Cerebellar cortex (tissue), 1 donor: Measurements from ENCODE around the gene DYDC2.
A peak's percentile ranks its signal among the peaks of the same experiment; 100 is the strongest.

Experiments used
- DNase-seq: peaks from one replicate; pipeline ENCODE4 v3.0.0-alpha.2; 2015; ENCODE audit warnings: low spot score

DYDC2 gene

DNA sequence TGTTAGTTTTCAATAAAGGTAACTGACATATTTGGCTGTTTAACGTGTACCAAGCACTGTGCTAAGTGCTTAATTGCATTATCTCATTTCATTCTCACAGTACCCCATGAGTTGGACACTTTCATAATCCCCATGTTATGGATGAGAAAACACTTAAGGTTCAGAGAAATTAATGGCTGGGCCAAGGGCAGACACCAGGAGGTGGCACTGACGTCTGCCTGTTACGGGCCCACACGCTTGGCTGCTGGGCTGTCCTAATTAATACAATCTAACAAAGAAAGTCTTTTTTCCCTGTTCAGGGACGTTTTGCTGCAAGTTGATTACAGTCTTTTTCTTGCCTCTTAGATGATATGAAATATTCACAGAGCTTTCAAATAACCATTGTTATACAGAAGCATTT, 16.1 kb downstream of the DYDC2 start:
- DNase-seq = no peak

DNA sequence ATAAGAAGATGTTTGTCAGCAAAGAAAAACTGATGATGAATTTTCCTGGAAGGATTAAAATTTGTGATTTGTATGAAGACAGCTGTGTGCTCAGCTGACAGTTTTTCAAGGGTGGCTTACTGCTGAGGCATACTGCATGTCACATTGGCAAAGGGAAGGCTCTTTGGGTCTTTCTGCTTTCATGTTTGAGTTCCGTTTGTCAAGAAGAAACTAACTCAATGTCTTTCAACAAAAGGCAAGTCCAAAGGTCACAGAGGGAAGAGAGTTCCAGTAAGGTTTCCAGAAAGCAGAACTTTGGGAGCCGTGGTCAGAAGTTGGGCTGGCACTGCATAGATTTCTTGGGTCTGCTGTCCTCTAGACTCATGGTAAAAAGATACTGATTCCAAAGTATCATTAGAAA, 16.9 kb downstream of the DYDC2 start:
- no peak for DNase-seq

DNA sequence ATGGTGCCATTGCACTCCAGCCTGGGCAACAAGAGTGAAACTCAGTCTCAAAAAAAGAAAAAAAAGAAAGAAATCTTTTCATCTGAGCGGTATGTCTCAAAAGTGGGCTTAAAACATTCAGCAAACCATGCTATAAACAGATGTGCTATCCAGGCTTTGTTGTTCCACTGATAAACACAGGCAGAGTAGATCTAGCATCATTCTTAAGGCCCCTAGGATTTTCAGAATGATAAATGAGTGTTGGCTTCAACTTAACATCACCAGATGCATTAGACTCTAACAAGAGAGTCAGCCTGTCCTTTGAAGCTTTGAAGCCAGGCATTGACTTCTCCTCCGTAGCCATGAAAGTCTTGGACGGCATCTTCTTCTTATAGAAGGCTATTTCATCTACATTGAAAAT, 23.1 kb downstream of the DYDC2 start:
- DNase-seq = no peak

DNA sequence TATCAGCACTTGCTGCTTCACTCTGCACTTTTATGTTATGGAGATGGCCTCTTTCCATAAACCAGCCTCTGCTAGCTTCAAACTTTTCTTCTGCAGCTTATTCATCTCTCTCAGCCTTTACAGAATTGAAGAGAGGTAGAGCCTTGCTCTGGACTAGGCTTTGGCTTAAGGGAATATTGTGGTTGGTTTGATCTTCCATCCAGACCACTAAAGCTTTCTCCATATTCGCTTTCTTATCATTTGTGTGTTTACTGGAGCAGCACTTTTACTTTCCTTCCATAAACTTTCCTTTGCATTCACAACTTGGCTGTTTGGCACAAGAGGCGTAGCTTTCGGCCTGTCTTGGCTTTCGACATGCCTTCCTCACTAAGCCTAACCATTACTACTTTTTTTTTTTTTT, 23.6 kb downstream of the DYDC2 start:
- DNase-seq = no peak

DNA sequence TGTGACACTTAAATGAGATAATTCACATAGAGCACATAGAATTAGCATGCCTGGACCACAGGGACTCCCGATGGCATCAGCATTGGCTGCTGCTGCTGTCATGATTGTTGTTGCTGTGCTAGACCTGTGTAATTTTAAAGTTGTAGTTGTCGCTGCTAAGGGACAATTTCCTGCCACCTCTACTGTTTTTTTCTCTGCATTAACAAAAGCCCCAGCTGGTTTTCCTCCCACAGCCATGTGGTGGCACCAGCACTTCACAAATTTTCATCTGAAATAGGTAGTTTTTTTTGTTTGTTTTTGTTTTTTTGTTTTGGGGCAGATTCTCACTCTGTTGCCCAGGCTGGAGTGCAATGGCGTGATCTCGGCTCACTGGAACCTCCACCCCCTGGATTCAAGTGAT, 26.4 kb downstream of the DYDC2 start:
- DNase-seq = peak; percentile 33

DNA sequence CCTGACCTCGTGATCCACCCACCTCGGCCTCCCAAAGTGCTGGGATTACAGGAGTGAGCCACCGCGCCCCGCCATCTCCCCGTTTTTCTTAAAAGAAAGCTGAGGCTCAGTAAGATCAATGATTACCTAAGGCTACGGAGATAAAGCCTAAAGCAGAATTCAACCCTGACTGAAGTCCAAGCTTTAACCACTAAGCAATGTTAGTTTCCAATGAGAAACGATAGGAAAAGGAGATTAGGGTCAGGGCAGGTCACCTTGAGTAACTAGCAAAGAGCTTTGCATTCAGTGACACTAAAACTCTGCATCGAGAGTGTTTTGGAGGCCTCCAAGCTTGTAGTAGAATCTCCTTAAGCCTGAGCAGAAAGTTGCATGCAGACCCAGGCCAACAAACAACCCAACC, 34.2 kb downstream of the DYDC2 start:
- no peak for DNase-seq

DNA sequence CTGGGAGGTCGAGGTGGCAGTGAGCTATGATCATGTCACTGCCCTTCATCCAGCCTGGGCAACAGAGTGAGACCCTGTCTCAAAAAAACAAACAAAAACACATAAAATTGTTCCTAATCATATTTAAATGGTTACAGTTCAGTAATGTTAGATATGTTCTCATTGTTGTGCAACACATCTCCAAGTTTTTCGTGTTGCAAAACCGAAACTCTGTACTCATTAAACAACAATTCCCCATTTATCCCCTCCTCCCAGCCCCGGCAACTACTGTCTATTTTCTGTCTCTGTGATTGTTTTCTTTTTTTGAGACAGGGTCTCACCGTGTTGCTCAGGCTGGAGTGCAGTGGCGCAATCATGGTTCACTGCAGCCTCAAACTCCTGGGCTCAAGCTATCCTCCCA, 35.7 kb downstream of the DYDC2 start:
- DNase-seq = no peak

DNA sequence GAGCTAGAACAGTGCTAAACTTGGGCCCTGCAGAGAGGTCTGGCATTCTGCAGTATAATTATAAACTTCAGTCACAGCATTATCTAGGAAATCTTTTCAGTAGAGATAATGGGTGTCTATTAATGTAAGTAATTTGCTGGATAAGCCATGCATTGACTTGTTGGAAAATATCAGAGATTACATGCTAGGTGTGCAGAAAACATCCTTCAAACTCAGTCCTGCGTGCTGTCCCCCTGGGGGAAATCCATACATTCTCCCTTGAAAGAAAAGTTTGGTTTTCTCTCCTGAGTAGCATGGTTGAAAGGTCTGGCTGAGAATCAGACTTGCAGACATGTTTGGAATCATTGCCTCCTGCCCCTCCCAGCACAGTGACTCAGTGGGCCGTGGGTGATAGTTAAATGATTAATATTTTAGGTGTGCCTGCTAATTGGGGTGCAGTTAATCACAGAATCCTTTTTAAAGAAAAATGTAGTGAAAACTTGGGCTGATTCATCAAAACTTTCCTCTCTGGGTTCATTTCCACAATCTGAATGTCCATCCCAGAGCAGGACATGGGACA, 37.9 kb downstream of the DYDC2 start:
- no peak for DNase-seq

DNA sequence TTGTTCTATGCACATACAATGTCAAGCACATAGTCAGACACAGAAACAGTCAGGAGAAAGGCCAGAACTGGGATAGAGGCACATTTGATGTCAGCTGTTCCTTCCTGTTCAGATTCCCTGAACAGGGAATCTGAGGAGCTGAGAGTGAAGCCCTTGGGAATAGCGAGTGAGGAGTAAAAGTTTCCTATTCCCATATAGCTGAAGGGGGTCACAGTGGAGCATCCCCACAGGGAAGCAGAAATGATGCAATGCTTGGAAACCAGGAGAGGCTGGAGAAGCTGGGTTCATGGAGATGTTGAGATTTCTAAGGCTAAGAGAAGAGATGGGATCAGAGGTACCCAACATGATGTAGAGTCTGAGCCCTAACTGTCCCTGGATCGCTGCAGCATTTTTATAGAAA, 40.4 kb downstream of the DYDC2 start:
- DNase-seq = no peak

DNA sequence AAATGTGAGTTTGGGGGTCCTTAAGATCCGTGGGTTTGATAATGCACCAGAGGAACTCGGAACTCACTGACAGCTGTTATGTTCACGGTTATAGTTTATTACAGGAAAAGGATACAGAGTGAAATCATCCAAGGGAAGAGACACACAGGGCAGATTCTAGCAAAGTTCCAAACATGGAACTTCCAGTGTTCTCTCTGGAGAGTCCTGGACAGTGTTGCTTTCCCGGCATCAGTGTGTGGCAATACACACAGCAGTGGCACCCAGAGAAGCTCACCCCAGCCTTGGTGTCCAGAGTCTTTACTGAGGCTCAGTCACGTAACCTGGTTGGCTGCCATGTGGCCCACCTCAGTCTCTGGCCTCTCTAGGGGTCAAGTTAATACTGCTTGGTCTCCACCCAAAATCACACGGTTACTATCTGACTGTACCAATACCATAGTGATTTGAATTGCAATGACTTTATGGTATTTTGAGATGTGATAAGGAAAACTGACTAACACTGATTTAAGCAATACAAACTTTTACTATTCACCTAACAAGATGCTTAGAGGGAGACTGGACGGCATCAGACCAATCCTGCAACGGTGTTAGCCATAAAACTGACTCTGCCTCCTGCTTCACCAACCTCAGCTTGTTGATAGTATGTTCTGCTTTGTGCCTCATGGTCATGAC, 43.7 kb downstream of the DYDC2 start:
- DNase-seq = no peak

DNA sequence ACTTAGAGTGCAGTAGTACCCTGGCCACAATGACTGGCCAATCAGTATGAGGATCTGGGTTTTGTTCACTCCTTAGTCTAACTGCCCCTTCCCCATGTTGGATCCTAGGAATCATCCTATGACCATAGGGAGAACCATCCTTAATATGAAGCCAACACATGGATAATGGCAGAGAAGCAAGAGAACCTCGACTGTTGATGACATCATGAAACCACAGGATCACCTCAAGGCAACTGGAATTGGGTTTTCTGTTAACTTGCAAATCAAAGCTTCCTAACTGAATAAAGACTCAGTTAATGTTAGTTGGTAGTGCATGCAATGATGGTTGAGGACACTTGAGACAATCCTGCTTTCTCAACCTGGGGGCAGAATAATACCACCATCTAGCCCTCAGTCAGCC, 48.5 kb downstream of the DYDC2 start:
- no peak for DNase-seq

DNA sequence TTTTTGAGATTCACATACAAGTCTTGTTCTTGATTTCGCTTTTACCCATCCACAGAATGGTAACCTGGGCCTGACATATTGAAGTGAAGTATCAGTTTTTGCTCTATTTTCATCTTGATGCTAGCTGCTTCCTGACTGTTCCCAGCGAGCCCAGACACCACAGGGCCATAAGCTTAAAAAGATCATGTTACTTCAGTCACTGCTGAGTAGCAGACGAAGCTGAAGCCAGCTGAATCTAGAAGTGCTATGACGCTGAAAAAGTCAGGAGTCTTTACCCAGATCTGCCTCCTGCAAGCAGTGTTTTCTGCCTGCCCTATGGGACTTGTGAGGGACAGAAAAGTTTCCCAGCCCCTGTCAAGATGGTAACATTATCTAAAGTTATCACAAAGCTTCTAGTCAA, 49.0 kb downstream of the DYDC2 start:
- no peak for DNase-seq

DNA sequence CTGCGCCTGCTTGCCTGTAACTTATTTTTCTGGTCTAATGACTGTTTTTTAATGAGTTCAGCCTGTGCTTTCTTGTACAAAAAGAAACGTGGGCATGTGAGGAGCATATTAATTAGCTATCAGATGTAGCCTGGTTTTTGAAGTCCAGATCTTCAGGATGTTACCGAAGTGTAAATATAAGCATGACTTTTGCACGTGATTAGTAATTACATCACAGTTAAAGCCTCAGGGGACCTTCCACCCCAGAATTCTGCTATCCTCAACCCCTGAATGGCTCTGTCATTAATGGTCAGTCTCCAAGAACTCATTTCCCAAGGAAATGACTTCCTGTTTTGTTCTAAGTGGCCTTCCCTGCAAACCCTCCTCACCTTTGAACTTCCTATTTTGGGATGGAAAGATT, 49.6 kb downstream of the DYDC2 start:
- no peak for DNase-seq

DNA sequence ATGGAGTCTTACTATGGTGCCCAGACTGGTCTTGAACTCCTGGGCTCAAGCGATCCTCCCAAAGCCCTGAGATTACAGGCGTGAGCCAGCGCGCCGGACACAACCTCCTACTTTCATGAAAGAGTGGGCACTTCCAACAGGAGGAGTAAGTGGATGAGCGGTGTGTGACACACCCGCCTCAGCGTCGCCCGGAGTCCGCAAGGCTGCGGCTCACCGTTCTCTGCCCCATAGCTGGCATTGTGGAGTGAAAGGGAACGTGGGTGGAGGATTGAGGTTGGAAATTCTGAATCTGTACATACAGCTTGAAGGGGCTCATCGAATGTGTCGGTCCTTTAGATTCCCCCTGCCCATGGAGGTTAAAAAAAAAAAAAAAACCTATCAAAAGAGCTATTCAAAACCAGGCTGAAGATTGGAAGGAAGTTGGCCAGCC, 51.2 kb downstream of the DYDC2 start:
- DNase-seq = no peak

DNA sequence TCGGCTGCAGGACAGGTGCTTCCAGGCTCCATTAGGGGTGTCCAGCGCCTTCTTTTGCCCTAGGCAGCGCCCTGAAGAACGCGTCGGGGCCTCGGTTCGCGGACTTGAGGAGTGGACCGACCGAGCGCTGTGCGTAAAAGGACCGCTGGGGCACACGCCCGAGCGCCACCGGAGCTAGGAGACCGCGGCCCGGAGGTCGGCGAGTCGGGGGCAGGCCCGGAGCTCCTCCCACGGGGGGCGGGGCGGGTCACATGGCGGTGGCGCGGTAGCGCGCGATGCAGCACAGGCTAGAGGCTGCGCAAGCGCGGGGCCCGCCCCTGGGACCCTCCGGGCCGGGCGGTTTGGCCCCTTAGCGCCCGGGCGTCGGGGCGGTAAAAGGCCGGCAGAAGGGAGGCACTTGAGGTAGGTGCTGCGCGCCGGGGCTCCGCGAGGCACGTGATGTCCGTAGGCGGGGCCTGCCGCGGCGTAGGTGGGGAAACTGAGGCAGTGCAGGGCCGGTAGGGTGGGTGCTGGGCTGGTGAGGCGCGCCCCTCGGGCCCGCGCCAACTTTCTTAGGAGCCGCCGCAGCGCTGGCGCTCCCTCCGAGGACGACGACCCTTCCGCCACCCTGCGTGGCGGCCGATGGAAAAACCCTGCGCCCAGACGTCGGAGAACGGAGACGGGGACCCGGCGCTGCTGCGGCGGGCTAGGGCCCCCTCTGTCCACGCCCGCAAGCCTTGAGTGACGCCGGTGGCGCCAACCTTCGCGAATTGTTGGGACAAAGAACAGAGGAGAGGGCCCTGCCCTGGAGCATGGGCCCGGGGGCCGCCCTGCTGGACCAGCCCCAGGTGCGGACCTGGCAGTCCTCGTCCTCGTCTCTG, 51.9 kb downstream of the DYDC2 start, which contains the start of gene PRXL2A:
TSS of gene PRXL2A (plus strand) at position 310 of the 860 bp plus-strand sequence. CDS start 11,917 bp downstream, outside the sequence.
- DNase-seq = peak; percentile 56

DNA sequence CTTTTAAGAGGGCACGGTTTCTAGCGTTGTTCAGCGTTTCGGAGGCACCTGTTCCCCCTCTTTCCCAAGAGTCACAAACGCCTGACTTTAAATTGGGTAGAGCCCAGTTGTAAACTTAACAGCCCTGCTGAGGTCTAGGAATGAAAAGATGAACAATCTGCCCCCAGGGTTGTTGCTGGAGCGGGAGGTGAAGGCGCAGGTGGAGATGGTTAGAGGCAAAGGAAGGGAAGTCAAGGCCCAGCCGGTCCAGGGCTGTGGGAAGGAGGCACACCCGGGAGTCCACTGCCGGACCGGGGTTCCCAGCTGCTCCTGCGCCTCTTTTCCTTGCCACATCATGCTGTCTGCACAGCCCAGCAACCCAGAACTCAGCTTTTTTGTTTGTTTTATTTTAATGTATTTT, 52.5 kb downstream of the DYDC2 start:
- DNase-seq = no peak

DNA sequence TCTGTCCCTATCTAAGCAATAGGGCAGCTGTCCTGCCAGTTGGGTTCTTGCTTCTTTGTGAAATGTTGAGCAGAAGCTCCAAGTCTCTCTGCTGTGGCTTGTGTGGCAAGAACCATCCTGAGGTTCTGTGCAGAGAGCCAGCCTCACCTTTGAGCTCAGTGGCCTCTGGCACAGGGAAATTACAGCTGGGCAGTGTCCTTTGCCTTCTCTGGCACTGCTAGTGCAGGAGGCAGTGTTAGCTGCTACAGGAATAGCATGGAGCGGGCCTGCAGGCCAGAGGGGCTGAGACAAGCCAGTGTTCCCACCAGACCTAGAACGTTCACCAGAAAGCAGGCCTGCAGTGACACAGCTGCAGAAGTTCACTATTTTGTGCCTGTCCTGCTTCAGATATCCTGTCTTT, 53.5 kb downstream of the DYDC2 start:
- DNase-seq = no peak

DNA sequence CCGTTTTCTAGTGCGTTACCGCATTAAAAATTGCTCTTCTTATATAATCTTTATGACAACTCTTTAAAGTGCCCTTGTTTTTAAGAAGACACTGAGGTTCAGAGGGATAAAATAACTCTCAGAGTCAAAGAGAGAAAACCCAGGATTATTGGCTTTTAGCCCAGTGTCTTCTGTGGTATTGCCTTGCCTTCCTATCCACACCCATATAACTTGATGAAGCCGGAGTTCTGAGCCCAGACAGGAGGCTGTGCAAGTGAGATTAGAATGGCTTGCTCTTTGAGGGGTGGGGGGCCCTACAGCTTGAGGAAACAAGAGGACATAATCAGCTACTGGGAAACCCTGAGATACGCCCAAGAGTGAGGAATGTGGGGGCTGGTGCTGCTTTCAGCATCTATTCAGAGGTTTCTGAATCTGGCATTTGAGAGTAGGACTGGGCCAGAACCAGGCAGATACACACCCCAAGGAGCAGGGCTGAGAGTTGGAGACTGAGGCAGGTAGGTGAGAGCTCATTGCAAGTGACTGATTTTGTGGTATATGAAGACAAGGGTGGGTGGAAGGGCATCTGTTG, 54.1 kb downstream of the DYDC2 start:
- no peak for DNase-seq

DNA sequence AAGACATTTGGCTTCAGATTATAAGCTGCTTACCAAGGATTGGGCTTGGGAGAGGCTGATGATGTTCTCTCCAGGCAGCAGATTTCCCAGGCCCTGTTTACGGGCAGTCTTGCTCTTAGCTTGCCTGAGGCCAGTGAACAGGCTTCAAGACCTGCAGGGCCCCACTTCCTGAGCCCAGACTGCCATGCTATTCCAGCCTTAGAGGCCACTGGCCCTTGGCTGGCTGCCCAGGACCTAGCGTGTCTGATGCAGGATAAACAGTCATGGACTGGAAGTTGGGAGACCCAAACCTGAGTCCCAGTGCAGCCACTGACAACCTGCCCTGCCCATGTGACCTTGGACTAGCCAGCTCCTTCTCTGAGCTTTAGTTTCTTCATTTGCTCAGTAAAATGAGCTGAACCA, 54.7 kb downstream of the DYDC2 start:
- no peak for DNase-seq

DNA sequence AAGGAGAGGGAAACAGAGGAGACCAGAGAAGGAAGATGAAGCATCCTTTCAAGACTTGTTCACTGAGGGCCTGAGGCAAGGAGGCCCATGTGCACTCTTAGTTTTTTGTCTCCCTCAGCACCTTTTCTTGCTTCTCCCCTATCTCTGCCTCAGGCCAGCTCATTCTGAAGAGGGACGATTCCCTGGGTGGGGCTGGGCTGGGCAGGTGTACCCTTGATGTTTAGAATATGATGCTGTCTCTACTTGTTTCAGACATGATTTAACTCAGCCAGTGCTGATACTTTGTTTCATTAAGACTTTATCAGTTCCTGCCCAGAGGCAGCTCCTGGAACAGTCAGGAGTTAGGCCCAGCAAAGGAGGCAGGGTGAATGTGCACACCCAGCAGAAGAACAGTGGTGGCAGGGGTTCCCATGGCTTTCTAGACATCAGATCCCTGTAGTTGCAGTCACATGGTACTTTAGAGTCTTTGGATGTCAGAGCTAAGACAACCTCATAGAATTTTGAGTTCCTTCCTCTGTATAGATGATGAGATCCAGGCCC, 55.2 kb downstream of the DYDC2 start:
- no peak for DNase-seq

DNA sequence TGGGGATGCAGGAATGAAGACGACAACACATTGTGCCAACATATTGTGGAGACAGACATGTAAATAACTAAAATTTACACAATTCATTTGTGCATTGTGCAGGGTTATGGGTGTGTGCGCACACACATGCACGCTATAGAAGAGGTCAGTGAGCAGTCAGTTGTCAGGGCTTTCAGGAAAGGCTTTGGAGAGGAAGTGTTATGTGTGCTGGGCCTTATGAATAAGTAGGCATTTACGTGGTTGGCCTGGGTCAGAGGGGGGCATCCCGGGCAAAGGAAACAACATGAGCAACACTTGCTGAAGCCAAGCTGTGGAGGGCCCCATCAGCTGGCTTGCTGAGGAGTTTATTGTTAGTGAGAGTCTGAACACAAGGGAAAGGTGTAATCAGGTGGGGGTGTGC, 55.9 kb downstream of the DYDC2 start:
- DNase-seq = no peak

DNA sequence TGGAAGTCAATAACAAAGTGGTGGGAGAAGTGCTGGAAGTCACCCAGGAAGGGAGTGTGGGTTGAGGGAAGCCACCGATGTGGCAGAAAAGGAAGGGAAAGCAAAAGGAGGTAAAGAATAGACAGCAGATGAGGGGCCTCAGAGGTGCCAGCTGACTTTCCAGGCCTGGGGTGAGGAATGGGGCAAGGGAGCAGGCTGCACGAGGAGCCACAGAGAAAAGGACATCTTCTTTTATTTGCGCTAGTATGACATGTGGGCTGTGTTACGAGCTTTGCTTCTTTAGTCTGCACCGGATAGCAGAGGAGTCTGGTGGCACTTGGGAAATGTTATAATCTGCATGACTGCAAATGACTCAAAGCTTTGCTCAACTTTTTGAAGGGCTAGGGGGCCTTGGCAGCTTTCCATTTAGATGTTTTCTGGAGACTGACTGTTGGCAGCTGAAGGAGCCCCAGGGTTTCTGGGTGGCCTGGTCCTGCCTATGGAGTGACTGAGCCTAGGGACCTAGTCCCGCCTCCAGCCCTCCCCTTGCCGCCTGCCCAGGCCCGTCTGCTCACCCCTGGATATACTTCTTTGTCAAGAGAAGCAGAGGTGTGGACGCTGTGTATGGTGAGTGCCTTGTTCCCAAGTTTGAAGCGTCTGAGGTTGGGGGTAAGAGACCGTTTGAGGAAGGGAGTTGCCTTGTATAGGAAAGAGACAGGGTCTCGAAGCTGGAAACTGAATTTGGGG, 56.9 kb downstream of the DYDC2 start:
- no peak for DNase-seq
